Activated CD4-positive, CD25-positive, alpha-beta regulatory T cell (primary cell): ENCODE results near the gene FOXO3.

Experiments used
- DNase-seq, 4 experiments: peaks; one replicate each; lab custom pipeline; 2025; lab: John Stamatoyannopoulos, UW

FOXO3 gene

DNA sequence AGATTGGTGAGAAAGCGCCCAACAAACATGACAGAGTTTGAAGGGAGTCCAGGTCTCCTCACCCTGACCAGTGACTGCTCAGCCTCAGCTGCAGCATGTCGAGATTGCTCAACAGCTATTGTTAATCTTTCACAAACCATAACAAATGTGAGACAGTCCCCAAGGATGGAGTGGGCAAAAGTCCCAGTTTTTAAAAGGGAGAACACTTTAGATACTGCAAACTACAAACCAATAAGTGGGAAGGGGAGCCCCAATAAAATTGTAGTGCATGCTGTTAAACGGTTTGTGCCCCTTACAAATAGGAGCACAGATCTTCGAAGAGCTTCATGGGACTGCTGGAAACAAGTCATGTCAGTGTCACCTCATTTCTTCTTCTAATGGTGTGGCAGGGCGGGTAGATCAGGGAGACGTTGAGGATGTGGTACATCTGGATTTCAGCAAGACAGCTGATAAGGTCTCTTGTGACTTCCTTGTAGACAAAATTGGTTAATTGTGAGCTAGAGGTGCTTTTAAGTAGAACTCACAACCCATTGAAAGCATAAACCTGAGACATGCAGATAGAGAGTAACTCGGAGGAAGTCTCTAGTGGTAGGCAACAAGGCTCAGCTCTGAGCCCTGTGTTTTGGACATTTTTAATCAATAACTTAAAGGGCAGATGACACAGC lies 153.5 kb downstream of the FOXO3 start:
- DNase-seq = no peak

DNA sequence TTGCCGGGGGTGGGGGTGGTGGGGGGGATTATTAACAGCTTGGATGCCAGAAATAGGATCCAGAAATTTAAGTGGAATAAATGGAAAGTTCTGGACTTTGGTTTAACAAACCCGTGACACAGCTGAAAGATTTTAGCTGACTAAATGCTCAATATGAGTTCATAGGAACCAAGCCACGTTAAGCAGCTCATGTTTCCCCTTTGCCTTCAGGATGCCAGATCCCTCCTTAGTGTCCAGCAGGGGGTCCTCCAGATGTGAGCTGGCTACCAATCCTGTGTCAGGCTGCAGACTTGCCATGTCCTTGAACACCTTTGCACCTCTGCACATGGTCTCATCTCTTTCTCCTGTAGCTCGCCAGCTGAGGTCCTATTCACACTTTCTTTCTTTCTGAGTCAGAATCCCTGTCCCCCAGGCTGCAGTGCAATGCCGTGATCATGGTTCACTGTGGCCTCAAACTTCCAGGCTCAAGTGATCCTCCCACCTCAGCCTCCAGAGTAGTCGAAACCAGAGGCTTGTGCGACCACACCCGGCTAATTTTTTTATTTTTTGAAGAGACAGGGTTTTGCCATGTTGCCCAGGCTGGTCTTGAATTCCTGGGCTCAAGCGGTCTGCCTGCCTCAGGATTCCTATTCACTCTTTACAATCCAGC lies 154.2 kb downstream of the FOXO3 start:
- DNase-seq = no peak

DNA sequence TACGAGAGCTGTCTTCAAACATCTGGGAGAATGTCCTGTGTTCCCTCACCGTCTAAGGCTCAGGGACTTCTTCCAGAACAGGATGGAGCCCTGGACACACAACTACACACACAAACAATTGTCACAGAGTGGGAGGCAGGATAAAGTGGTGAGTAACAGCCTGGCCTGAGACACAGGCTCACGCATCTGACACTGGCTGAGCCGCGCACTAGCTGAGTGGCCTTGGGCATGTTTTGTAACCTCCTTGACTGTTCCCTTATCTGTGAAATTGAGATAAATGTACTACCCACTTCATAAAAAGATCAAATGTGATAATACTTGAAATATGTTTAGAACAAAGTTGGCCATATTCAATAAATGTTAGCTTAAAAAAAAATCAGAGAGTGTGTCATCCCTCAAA lies 155.1 kb downstream of the FOXO3 start:
- no peak for DNase-seq

DNA sequence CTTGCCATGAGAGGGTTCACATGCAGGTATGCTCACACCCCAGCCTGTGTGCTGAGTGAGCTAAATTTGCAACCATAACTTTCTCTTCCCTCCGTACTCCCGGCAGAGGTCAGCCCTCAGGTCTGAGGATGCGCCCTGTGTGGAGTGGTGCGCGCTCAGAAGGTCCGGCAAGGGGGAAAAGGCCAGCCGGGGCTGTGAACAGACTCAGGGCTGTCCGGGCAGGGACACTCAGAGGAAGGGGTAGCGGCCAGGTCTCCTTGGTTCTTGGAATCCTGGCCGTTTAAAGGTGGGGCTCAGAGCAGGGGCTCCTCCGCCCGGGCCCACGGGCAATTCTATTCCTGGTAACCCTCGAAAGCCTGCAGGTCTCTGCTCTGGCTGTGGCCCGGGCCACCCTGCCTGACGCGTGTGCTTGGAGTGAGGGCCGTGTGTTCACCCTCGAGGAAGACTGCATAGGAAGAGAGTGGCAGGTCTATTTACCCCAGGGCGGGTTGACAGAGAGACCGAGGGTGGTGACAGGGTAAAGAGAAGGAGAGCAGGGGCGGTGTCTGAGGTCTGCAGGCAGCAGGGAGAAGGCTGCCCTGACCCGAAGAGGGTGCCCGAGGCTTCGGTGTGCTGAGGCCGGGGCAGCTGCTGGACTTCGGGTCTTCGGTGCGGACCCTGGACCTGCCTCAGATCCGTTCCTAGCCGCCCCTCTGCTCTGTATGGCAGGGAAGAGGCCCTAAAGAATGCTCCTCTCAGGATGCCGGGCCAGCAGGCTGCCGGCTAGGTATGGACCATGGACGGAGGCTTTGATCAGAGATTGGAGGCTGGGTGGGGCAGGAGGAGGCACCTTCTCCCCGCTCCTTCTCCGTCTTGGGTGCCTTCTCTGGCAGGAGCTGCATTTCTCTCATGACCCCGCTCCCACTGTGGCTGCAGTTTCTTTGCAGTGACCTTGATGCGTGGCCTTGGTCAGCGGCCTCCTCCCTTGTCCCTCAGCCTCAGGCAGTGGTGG lies 156.4 kb downstream of the FOXO3 start:
- DNase-seq = no peak

DNA sequence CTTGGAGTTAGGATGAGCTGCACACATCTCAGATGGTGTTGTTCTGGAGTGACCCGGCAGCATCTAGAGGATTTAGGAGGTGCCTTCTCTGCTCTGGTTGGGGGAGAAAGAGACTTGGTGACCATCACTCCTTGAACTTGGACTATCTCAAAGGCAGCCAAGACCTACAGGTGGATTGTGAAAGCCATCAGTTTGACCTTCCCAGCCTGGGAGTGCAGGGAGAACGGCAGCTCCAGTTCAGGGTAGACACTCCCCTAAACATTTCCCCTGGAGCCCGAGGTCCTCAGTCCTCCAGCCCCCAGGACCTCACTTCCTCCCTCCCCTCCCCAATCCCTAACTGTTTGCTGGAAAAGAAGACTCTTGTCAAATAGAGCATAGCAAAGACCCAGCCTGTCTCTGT lies 158.8 kb downstream of the FOXO3 start:
- no peak for DNase-seq

DNA sequence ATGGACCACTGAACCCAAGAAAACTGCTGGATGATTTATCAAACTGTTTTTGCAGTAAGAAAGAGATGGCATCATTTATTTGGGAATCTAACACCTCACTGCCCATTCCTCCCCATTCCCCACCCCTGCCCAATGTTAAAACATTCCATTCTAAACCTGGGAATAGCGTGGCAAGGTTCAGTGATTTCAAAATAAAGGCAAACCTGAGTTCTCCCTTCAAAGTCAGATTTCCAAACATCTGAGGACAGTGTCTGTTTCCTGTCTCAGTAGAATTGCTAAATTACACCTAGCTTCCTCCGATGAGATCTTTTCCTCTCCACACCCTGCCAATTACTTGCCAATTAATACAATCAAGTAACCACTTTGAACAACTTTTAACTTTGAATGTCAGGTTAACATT lies 160.1 kb downstream of the FOXO3 start:
- DNase-seq = no peak

DNA sequence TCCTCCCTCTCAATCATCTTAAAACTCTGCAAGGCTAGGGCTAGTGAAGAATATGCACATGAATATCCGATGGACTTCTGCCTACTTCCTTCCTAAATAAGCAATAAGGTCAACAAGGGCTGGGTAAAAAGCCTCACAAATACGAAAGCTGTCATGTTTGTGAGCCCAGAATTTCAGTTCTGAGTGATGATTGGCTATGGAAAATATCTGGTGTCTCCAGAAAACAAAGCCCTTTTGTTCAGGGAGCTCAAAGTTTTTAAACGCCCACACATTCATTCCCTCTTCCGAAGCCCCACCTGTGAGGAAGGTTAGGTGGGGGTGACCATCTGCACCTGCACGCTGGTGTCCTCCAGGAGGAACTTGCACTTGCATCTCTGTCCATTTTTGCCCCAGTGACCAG lies 160.6 kb downstream of the FOXO3 start:
- DNase-seq = no peak

DNA sequence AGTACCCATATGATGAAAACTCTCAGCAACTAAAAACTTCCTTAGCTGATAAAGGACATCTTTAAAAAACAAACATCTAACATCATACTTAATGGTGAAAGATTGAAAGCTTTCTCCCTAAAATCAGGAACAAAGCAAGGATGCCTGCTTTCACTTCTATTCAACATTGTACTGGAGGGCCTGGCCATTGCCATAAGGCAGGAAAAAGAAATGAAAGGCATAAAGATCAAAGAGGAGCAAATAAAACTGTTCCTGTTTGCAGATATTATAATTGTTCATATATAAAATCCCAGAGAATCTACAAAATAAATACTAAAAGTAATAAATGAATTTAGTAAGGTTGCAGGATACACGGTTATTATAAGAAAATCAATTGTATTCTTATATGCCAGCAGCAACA lies 162.9 kb downstream of the FOXO3 start:
- DNase-seq = no peak

DNA sequence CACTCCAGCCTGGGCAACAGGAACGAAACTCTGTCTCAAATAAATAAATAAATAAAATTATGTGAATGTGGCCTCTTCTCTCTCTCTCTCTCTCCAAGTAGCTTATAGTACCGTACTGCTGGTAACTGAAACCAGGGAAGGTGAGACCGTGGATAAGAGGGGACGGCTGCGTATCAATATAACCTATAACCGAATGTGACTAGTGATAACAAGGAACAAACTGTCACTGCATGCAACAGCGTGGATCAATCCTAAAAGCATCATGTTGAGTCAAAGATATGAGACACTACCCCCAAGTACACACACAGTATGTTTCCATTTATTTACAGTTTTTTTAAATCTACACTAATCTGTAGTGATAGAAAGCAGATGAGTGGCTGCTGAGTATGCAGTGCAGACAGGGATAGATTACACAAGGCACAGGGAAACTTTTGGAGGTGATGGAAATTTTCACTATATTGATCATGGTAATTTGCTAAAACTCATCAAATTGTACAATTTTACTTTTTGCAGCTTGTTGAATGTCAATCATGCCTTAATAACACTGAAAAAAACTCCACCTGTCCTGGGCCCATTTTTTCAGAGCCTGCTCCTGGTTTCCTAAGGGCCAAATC lies 166.1 kb downstream of the FOXO3 start:
- DNase-seq = no peak

DNA sequence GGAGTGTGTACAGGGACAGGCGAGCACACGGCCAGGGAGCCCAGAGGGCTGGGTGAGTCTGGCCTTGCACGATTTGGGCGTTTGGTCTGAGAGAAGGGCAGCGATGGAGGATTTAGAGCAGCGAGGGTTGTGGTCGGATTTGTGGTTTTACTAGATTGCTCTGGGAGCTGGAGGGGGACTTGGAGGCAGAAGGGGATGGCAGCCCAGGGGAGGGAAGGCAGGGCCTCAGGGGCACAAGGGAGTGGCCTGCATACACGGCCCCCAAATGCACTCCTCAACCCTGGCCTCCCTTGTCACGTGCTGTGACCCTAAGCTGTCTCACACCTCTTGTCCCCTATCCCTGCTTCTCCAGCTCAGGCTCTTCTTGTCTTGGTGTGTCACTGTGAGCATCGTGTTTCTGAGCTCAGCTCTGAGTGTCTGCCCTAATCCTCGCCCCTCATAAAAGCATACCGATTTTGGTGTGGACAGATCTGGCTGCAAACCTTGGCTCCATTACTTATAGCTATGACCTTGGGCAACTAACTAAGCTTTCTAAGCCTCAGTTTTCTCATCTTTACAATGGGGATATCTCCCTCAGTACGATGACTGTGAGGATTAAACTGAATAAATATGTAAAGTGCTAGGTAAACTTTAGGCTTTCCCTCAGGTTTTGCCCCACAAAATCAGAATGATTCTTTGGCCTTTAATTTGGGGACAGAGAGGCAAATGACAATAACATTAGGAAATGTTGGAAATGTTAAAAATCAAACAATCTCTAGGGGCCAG lies 167.4 kb downstream of the FOXO3 start:
- DNase-seq = no peak

DNA sequence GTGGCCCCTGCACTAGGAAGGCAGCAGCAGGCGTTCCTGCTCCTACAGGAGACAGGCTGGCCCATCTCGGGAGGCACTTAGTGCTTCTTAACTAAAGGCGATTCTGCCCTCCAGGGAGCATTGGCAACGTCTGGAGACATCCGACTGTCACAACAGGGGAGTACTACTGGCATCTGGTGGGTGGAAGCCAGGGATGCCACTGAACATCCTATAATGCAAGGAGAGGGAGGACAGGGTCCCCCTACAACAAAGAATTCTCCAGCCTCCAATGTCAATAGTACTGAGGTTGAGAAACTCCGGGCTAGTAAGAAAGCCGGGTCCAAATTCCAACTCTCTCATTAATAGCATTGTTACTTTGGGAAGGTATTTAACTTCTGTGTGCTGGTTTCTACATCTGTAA lies 168.1 kb downstream of the FOXO3 start:
- DNase-seq = no peak

DNA sequence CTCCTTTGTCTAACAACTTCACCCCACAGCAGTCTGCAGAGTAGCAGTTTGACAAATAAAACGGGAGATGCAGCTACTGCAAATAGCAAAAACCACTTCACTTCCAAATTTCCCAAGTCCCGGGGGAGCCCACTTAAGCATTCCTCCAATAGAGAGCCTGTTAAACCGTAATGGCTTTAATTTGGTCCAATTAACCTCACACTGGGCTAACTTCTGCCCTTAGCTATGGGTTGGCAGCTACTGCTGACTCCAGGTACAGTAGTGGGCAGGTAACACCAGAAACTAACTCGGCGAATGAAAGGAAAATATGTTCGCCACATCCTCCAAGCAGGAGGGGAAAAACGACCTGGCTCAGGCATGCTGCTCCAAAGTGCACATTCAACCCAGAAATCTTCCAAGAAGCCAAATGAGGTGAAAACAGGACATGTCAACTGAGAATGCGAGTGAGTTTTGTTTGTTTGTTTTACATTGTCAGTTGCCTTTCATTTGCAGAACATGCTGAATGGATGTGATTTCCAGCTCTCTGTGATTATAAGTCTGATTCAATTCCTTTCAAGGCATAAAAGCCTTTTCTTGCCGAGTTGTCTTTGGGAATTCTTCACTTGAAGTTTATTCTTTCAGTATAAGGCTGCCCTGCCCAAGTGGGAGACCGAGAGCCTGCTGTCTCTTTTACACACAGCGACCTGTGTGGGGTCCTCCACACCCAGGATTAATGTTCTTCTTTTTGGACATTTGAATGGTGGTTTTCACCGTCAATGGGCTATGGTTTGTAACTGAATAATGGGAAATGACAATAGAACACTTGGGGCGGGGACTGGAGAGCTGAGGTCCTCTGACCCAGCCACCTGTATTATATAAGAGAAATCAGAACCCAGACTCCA lies 170.2 kb downstream of the FOXO3 start:
- no peak for DNase-seq

DNA sequence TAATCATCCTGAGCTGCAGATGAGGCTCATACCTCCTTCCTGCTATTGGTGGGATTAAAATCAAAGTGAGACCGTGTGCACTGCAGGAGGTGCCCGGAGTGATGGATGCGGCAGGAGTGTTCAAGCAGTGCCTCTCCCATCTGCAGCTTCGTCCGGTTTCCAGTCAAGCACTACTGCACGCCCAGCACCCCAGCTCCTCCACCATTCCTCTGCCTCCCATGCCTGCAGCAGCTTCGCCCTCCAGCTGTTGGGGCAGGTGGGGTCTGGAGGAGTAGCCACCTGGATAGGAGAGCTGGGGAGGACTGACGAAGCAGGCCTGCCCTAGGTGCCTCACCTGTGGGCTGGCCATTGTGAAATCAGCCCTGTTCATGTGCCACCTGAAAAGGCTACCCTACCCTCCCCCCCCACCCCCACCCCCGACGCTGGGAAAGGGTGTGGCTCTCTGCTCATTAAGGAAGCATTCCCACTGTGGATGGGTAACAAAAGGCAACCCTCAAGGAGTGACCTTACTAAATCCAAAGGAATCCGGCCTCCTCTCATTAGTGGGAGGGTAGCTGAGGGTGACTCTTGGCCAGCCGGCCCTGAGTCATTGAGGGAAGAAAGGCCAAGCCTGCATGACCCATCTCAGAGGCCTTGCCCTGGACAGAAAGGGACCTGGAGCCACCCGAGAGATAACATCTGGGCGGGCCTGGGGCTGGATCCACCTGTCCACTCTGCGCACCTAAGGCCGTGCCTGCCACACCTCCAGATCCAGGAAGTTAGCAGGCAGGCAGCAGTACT lies 171.6 kb downstream of the FOXO3 start:
- DNase-seq = no peak

DNA sequence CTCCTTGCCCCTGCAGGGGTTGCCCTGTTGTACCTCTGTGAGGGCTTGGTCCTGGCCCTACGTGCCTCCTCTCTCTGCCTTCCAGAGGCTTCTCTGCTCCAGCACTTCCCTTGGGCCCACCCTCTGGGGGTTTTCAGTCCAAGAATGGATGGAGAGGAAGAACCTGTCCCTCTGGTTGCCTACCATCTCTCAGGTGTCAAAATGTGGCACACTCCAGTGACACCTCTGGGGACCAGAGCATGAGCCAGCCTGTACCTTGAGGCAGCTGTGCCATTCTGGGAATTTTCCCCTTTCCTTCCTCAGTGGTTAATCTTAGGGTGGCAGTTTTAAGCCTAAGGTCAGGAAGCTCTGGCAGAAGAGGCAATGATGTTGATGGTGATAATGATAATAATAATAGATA lies 172.3 kb downstream of the FOXO3 start:
- DNase-seq = no peak

DNA sequence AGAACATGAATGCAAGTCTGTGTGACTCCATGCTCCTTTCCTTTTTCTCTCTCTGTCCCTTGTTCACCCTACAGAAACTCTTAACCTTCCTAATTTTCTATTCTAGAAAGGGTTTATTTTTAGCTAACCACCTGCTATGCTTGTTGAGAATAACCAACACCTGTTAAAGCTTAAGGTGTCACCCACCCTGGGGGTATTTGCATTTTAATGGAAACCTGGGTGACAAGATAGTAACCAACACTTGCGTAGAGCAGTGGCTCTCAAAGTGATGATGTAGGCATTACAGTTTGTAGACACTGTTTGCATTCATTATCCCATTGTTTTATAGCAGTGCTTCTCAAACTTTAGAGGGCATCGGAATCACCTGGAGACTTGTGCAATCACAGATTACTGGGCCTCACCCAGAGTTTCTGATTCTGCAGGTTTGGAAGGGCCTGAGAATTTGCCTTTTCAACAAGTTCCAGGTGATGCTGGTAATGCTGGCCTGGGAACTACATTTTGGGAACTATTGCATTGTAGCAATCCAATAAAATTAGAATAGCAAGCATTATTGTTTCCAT lies 173.1 kb downstream of the FOXO3 start:
- DNase-seq = no peak
